Testis (tissue), 3 donors: ENCODE data around the gene OR10H4. TPM values are rescaled to one million over a fixed set of nuclear protein-coding genes. Genes with fewer than 3 reads are reported as not detected.

Source experiments
- DNase-seq: peaks from one replicate; pipeline ENCODE4 v3.0.0-alpha.2; 2019
- H3K27ac ChIP-seq, 2 donors: fragments of 200-600 bp; sonication (generic); one replicate each; pipeline ENCODE4 v1.5.1; 2019
- H3K27me3 ChIP-seq: fragments of 200-600 bp; sonication (generic); one replicate; pipeline ENCODE4 v1.5.1; 2019
- H3K36me3 ChIP-seq: fragments of 200-600 bp; sonication (generic); one replicate; pipeline ENCODE4 v1.5.1; 2017; ENCODE audit warnings: low read depth; ENCODE audit errors: missing control alignments
- H3K4me1 ChIP-seq: fragments of 200-600 bp; sonication (generic); one replicate; pipeline ENCODE4 v1.5.1; 2019
- H3K4me3 ChIP-seq, 2 donors: fragments of 200-600 bp; sonication (generic); one replicate each; pipeline ENCODE4 v1.5.1; 2017 to 2019
- H3K9me3 ChIP-seq: fragments of 200-600 bp; sonication (generic); one replicate; pipeline ENCODE4 v1.5.1; 2017
- POLR2A ChIP-seq: fragments of 450-650 bp; IDR thresholded peaks from one replicate; pipeline ENCODE4 v1.6.1; 2017; ENCODE audit warnings: antibody characterized with exemption, mild to moderate bottlenecking, moderate library complexity
- WGBS, 2 donors: methylation state at CpG; one replicate each; pipeline ENCODE4 v1.1.5; 2018; 5-methylcytosine and 5-hydroxymethylcytosine counted together
- intact Hi-C: fragments of 100-400 bp; cut with DNase I; formaldehyde crosslinking; loops from one replicate; pipeline ENCODE4 v1.15.1; 2023; ENCODE audit warnings: low total_unique reads
- polyA plus RNA-seq: library from polyadenylated mRNA; stranded (reverse); fragments of 350-450 nt; fragmentation: Illumina TruSeq; extraction: RNeasy Lipid Tissue Mini Kit (QIAGEN cat#74804); gene quantifications from one replicate; pipeline ENCODE4 v1.2.3, GENCODE V29; 2014; ENCODE audit warnings: low read depth, low replicate concordance; ENCODE audit not compliant: insufficient read depth
- total RNA-seq, 2 donors: library from RNA; depleted of rRNA; stranded (reverse); fragments of >200 nt; gene quantifications; one replicate each; pipeline ENCODE4 v1.2.3, GENCODE V29; 2016
- TF ChIP-seq, protein P1 (sequence below), 3 experiments: fragments of 450-650 bp in 2 of 3; fragments of 200-600 bp in 1 of 3; sonication (generic) in 1 of 3; IDR thresholded peaks; one replicate each; pipeline ENCODE4 v1.5.1; 2016 to 2019; ENCODE audit warnings: antibody characterized with exemption in 3 of 3, mild to moderate bottlenecking in 2 of 3, moderate library complexity in 1 of 3

Gene OR10H4
- total and polyA plus RNA-seq, 3 donors from 2014 or later, result 0.31 TPM; not detected in 2

- Histone ChIP-seq H3K9me3 (no peaks in the 10 kb centered on the region), H3K27ac (no peak overlapping the region), H3K4me3 (no peak overlapping the region), H3K27me3 (no peaks in the 10 kb centered on the region), H3K4me1 (no peaks in the 10 kb centered on the region), H3K36me3 (no peaks in the 10 kb centered on the region)
- intact Hi-C loops, result no loop called here
- TF ChIP-seq, protein P1, sequence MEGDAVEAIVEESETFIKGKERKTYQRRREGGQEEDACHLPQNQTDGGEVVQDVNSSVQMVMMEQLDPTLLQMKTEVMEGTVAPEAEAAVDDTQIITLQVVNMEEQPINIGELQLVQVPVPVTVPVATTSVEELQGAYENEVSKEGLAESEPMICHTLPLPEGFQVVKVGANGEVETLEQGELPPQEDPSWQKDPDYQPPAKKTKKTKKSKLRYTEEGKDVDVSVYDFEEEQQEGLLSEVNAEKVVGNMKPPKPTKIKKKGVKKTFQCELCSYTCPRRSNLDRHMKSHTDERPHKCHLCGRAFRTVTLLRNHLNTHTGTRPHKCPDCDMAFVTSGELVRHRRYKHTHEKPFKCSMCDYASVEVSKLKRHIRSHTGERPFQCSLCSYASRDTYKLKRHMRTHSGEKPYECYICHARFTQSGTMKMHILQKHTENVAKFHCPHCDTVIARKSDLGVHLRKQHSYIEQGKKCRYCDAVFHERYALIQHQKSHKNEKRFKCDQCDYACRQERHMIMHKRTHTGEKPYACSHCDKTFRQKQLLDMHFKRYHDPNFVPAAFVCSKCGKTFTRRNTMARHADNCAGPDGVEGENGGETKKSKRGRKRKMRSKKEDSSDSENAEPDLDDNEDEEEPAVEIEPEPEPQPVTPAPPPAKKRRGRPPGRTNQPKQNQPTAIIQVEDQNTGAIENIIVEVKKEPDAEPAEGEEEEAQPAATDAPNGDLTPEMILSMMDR (IDR thresholded peaks at IDR 0.05), result no peak
- no peak for TF ChIP-seq POLR2A
- no peak for DNase-seq
Measured at GRCh38 chr19:15905026-15905425, 43.8 kb upstream of the OR10H4 start.

GRCh38 chr19:15911599-15912235 lies 37.1 kb upstream of the OR10H4 start:
- H3K9me3 ChIP-seq, result no peaks in the 10 kb centered on the region
- TF ChIP-seq POLR2A, result no peak
- TF ChIP-seq, protein P1 (IDR thresholded peaks at IDR 0.05), result no peak
- peak overlapping the region; percentile 20 to 29 for H3K4me3 ChIP-seq
- WGBS, 2 donors, result 2 to 3% methylated on average over 18 to 44 of the region's 44 CpGs
- H3K27me3 ChIP-seq, result no peaks in the 10 kb centered on the region
- no peak overlapping the region for H3K27ac ChIP-seq
- no peaks in the 10 kb centered on the region for H3K36me3 ChIP-seq
- H3K4me1 ChIP-seq, result no peaks in the 10 kb centered on the region
- intact Hi-C loops, result no loop called here
- no peak for DNase-seq

DNA sequence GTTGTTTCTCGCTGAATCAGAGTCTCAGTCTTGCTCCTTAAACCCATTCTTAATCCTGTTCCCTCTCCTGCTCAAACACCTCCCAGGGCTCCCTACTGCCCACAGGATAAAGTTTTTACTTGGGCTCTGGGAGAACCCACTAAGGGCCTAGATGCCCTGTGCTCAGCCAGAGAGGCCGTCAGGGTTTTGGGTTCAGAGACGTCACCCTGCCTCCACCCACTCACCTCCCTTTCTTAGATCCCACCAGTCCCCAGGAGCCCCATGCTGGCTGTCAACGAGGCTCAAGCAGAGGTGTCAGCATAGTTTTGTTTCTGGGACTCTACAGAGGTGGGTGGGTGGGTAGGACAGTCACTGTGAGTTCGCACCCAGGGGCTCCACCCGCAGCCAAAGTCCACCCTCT lies 35.4 kb upstream of the OR10H4 start:
- no peak for DNase-seq
- Histone ChIP-seq H3K4me3 (no peak overlapping the region), H3K9me3 (no peaks in the 10 kb centered on the region), H3K27me3 (no peaks in the 10 kb centered on the region), H3K27ac (no peak overlapping the region), H3K36me3 (no peaks in the 10 kb centered on the region), H3K4me1 (no peaks in the 10 kb centered on the region)
- intact Hi-C loops, result no loop called here
- TF ChIP-seq, protein P1 (IDR thresholded peaks at IDR 0.05), result no peak
- TF ChIP-seq POLR2A, result no peak
- 47 to 70% methylated on average over 3 to 6 of the region's 6 CpGs for WGBS, 2 donors

GRCh38 chr19:15913830-15914229 lies 35.0 kb upstream of the OR10H4 start:
- 88% methylated on average over 8 of the region's 8 CpGs; no CpG with 5 or more reads in 1 of the 2 donors for WGBS, 2 donors
- no peak for DNase-seq
- no peak for TF ChIP-seq POLR2A
- TF ChIP-seq, protein P1 (IDR thresholded peaks at IDR 0.05), result no peak
- Histone ChIP-seq H3K4me3 (no peak overlapping the region), H3K27me3 (no peaks in the 10 kb centered on the region), H3K36me3 (no peaks in the 10 kb centered on the region), H3K9me3 (no peaks in the 10 kb centered on the region), H3K4me1 (no peaks in the 10 kb centered on the region), H3K27ac (no peak overlapping the region)
- intact Hi-C loops, result no loop called here

DNA sequence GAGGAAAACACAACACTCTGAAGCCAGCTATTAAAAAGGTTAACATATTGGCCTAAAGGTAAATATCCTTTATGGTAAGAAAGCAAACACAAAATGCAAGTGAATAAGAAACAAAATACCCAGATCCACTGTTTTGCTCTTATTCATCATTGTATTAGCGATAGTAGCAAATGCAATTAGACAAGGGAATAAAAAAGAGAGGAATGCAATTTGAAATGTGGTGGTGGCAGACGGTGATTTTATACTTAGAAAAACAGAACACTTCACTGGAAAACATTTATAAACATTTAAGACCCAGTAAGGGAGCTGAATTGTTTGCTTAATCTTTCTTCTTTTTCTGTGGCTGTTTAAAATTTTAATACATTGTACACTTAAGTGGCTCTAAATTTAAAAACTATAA lies 33.7 kb upstream of the OR10H4 start:
- Histone ChIP-seq H3K27me3 (no peaks in the 10 kb centered on the region), H3K36me3 (no peaks in the 10 kb centered on the region), H3K4me1 (no peaks in the 10 kb centered on the region), H3K9me3 (no peaks in the 10 kb centered on the region), H3K27ac (no peak overlapping the region), H3K4me3 (no peak overlapping the region)
- intact Hi-C loops, result no loop called here
- TF ChIP-seq, protein P1 (IDR thresholded peaks at IDR 0.05), result no peak
- no peak for TF ChIP-seq POLR2A
- no peak for DNase-seq
- 95 to 96% methylated on average over 2 of the region's 2 CpGs for WGBS, 2 donors
